ENCODE results near the gene CTRB2.

GRCh38 chr16:75249441-75249840 lies 42.5 kb upstream of the CTRB2 start:
- TF ChIP-seq CTCF (conservative IDR thresholded peaks at IDR 0.05) (no peak), ZFX (IDR thresholded peaks at IDR 0.05) (no peak)

Data from C4-2B (cell line).